Spleen (tissue), 11 donors: Measurements from ENCODE around the gene C1GALT1C1. TPM values are rescaled to one million over a fixed set of nuclear protein-coding genes. Genes with fewer than 3 reads are reported as not detected.
"Not testable (repeated sequence)": the region's sequence is repeated elsewhere in the genome, so short reads cannot be mapped to it uniquely, and the experiment has no call there.

Experiments used
- DNase-seq: peaks from one replicate; pipeline ENCODE4 v3.0.0-alpha.2; 2020
- H3K27ac ChIP-seq, 8 donors: fragments of 200-600 bp; sonication (generic) in 7 of 8; 1 replicate in 4 of 8; 2 replicates in 4 of 8; pipeline versions ENCODE4 v1.5.0 to v1.8.0; 2016 to 2021; ENCODE audit warnings: inconsistent platforms in 4 of 8, mild to moderate bottlenecking in 4 of 8, moderate library complexity in 1 of 8
- H3K27me3 ChIP-seq, 7 donors: fragments of 200-600 bp; sonication (generic) in 6 of 7; replicated peaks in 1 of 7; 1 replicate in 4 of 7; 2 replicates in 3 of 7; pipeline versions ENCODE4 v1.5.0 to v1.8.0; 2016 to 2021; ENCODE audit warnings: inconsistent platforms in 3 of 7, mild to moderate bottlenecking in 1 of 7
- H3K36me3 ChIP-seq, 6 donors: fragments of 200-600 bp; sonication (generic) in 5 of 6; 1 replicate in 4 of 6; 2 replicates in 2 of 6; pipeline versions ENCODE4 v1.5.0 to v1.8.0; 2016 to 2021; ENCODE audit warnings: inconsistent platforms in 2 of 6
- H3K4me1 ChIP-seq, 6 donors: fragments of 200-600 bp; sonication (generic) in 5 of 6; 1 replicate in 3 of 6; 2 replicates in 3 of 6; pipeline versions ENCODE4 v1.5.0 to v1.8.0; 2016 to 2021; ENCODE audit warnings: inconsistent platforms in 3 of 6
- H3K4me3 ChIP-seq, 8 donors: fragments of 200-600 bp; sonication (generic) in 7 of 8; 1 replicate in 4 of 8; 2 replicates in 4 of 8; pipeline versions ENCODE4 v1.5.0 to v1.8.0; 2016 to 2021; ENCODE audit warnings: inconsistent platforms in 4 of 8, mild to moderate bottlenecking in 4 of 8, moderate library complexity in 2 of 8
- H3K9me3 ChIP-seq, 8 donors: fragments of 200-600 bp; sonication (generic) in 7 of 8; 1 replicate in 4 of 8; 2 replicates in 4 of 8; pipeline versions ENCODE4 v1.5.0 to v1.8.0; 2016 to 2021; ENCODE audit warnings: inconsistent platforms in 4 of 8
- POLR2A ChIP-seq, 3 donors: fragments of 450-650 bp; IDR thresholded peaks; one replicate each; pipeline ENCODE4 v1.5.1; 2017; ENCODE audit warnings: antibody characterized with exemption in 3 of 3, mild to moderate bottlenecking in 1 of 3
- POLR2AphosphoS5 ChIP-seq, 3 donors: sonication (generic); formaldehyde crosslinking; IDR thresholded peaks; one replicate each; pipeline ENCODE4 v1.5.1; 2017; ENCODE audit warnings: antibody characterized with exemption in 3 of 3
- WGBS, 5 donors: extraction: QIAGEN DNeasy Blood & Tissue Kit in 3 of 5; methylation state at CpG; one replicate each; pipeline versions ENCODE4 v1.1.5 to v1.1.7; 2013 to 2018; 5-methylcytosine and 5-hydroxymethylcytosine counted together
- intact Hi-C: fragments of 100-400 bp; cut with DNase I; formaldehyde crosslinking; loops from one replicate; pipeline ENCODE4 v1.15.0; 2023; ENCODE audit warnings: low total_unique reads
- polyA plus RNA-seq, 3 donors: library from polyadenylated mRNA; stranded (reverse); fragments of 200-250 nt; gene quantifications; one replicate each; pipeline ENCODE4 v1.2.1, GENCODE V29; 2013
- total RNA-seq, 7 donors: library from RNA; depleted of rRNA in 3 of 7; stranded (reverse); fragments of >200 nt in 3 of 7; fragmentation: NEBNext Ultra II Directional in 4 of 7; extraction: Animal tissue kit (Norgen Biotek cat#: 25700) in 4 of 7; gene quantifications; one replicate each; pipeline versions ENCODE4 v1.1.0 to v1.2.1, GENCODE V29; 2016 to 2021
- TF ChIP-seq, protein P1 (sequence below), 11 experiments: fragments of 200-600 bp in 7 of 11; fragments of 450-650 bp in 4 of 11; sonication (generic) in 4 of 11; IDR thresholded peaks in 8 of 11; conservative IDR thresholded peaks in 3 of 11; 1 replicate in 7 of 11; 2 replicates in 4 of 11; pipeline versions ENCODE4 v1.4.0 to v1.8.0; 2016 to 2021; ENCODE audit warnings: antibody characterized with exemption in 11 of 11, inconsistent platforms in 4 of 11, mild to moderate bottlenecking in 1 of 11
- donor health status: healthy with polysubstance abuse.
- donor health status: DM: no; HTN: no; CAD: no; lungs with moderate emphysema.
- donor health status: DM: no; HTN: no; CAD: no.
- donor health status: Bipolar disorder and iron deficiency.
- donor health status: healthy.
- donor health status: DM: no; HTN: no; CAD: no.
- donor health status: DM: yes; HTN: yes; CAD: no.

The C1GALT1C1 gene
- total and polyA plus RNA-seq, 10 donors, result 7.0 to 29.7 (median 16.4) TPM

DNA sequence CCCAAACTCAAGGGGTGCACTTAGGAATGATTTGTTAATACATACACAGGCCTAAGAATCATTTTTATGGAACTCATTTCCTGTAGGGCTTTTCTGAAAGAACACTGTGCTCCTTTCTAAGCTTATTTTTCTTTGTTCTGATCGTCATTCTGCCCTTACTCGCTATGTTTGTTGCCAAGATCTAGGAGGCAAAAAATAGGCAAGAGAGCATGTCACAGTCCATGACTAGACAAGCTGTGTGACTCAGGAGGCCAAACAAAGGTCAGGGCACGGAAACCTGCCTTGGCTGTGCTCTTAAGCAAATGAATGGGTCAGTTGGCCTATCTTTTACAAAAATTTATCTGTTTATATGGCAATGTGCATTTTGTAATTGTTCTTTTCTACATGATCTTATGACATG lies 42.5 kb upstream of the C1GALT1C1 start:
- Histone ChIP-seq H3K27me3 (no peaks in the 10 kb centered on the region), H3K36me3 (no peaks in the 10 kb centered on the region), H3K9me3 (peaks cover 0 to 6% (median 0%) of the 10 kb centered on the region in 8 donors), H3K4me1 (no peaks in the 10 kb centered on the region), H3K4me3 (no peak overlapping the region), H3K27ac (no peak overlapping the region)
- WGBS, 5 donors, result 60 to 94% (median 80%) methylated on average over 3 of the region's 3 CpGs
- TF ChIP-seq, protein P1, sequence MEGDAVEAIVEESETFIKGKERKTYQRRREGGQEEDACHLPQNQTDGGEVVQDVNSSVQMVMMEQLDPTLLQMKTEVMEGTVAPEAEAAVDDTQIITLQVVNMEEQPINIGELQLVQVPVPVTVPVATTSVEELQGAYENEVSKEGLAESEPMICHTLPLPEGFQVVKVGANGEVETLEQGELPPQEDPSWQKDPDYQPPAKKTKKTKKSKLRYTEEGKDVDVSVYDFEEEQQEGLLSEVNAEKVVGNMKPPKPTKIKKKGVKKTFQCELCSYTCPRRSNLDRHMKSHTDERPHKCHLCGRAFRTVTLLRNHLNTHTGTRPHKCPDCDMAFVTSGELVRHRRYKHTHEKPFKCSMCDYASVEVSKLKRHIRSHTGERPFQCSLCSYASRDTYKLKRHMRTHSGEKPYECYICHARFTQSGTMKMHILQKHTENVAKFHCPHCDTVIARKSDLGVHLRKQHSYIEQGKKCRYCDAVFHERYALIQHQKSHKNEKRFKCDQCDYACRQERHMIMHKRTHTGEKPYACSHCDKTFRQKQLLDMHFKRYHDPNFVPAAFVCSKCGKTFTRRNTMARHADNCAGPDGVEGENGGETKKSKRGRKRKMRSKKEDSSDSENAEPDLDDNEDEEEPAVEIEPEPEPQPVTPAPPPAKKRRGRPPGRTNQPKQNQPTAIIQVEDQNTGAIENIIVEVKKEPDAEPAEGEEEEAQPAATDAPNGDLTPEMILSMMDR (IDR thresholded peaks at IDR 0.05 in 8 of 11, conservative IDR thresholded peaks at IDR 0.05 in 3 of 11), result no peak
- TF ChIP-seq POLR2AphosphoS5 (IDR thresholded peaks at IDR 0.05), result no peak
- no peak for TF ChIP-seq POLR2A (IDR thresholded peaks at IDR 0.05)
- intact Hi-C loops, result loop anchor here (10.0 kb wide), 1 partner anchor 168 kb away; no protein-coding TSS in a partner anchor
- DNase-seq, result no peak

GRCh38 chrX:120671963-120672362 lies 42.1 kb upstream of the C1GALT1C1 start:
- H3K27ac ChIP-seq, result no peak overlapping the region
- no peaks in the 10 kb centered on the region for H3K36me3 ChIP-seq
- H3K9me3 ChIP-seq, result peaks cover 0 to 5% (median 0%) of the 10 kb centered on the region in 8 donors
- no peak overlapping the region for H3K4me3 ChIP-seq
- DNase-seq, result no peak
- intact Hi-C loops, result loop anchor here (10.0 kb wide), 1 partner anchor 167 kb away; no protein-coding TSS in a partner anchor
- no peak for TF ChIP-seq POLR2A (IDR thresholded peaks at IDR 0.05)
- no peak for TF ChIP-seq POLR2AphosphoS5 (IDR thresholded peaks at IDR 0.05)
- TF ChIP-seq, protein P1 (IDR thresholded peaks at IDR 0.05 in 8 of 11, conservative IDR thresholded peaks at IDR 0.05 in 3 of 11), result no peak
- H3K27me3 ChIP-seq, result no peaks in the 10 kb centered on the region
- no peaks in the 10 kb centered on the region for H3K4me1 ChIP-seq

DNA sequence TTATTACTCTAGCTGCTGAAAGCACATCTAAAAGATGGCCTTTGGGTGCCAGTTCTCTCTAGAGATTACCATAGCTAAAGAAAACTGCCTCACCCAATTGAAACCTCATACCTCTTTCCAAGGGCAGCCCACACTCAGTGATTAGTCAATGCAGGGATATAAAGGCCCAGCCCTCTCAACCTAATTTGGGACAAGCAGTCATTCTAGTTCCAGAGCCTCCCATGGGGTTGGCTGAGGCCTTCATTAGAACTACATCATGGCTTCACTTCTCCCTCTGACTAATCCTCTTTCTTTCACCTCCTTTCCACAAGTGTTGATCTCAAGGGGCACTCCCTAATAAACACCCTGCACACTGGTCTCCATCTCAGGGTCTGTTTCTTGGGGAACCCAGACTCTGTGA lies 38.5 kb upstream of the C1GALT1C1 start:
- H3K27me3 ChIP-seq, result no peaks in the 10 kb centered on the region
- TF ChIP-seq, protein P1 (IDR thresholded peaks at IDR 0.05 in 8 of 11, conservative IDR thresholded peaks at IDR 0.05 in 3 of 11), result no peak
- TF ChIP-seq POLR2A (IDR thresholded peaks at IDR 0.05) (no peak), POLR2AphosphoS5 (IDR thresholded peaks at IDR 0.05) (no peak)
- intact Hi-C loops, result no loop called here
- no peaks in the 10 kb centered on the region for H3K36me3 ChIP-seq
- no peaks in the 10 kb centered on the region for H3K4me1 ChIP-seq
- H3K9me3 ChIP-seq, result no peaks in the 10 kb centered on the region
- DNase-seq, result no peak
- H3K4me3 ChIP-seq, result no peak overlapping the region
- H3K27ac ChIP-seq, result no peak overlapping the region

- H3K36me3 ChIP-seq, H3K27ac ChIP-seq, H3K4me3 ChIP-seq, intact Hi-C loops, H3K4me1 ChIP-seq, H3K27me3 ChIP-seq, DNase-seq, H3K9me3 ChIP-seq: not testable (repeated sequence)
- WGBS, 5 donors, result 82 to 99% (median 89%) methylated on average over 4 of the region's 4 CpGs
These were observed 34.7 kb upstream of the C1GALT1C1 start for GRCh38 chrX:120664535-120664934.

DNA sequence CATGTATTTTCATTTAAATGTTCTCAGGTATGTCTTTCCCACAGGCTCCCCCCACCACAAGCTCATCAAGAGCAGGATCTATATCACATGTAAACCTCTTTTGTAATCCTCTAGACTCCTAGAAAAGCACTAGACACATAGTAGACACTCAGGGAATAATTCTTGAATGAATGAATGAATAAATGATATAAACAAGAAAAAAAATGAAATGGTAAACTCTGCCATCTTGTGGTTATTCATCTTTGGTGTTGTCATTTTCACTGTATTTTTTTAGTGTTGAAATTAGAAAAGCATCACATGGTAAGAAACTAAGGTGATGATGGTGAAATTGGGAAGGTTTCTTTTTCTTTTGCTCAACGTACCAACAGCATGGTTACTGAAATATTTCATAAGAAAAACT lies 34.2 kb upstream of the C1GALT1C1 start:
- Histone ChIP-seq H3K36me3 (no peaks in the 10 kb centered on the region), H3K4me3 (no peak overlapping the region), H3K27ac (no peak overlapping the region), H3K9me3 (no peaks in the 10 kb centered on the region), H3K4me1 (no peaks in the 10 kb centered on the region), H3K27me3 (no peaks in the 10 kb centered on the region)
- intact Hi-C loops, result no loop called here
- DNase-seq, result no peak
- TF ChIP-seq, protein P1 (IDR thresholded peaks at IDR 0.05 in 8 of 11, conservative IDR thresholded peaks at IDR 0.05 in 3 of 11), result peak in 7 of 11 experiments; percentile 12 to 34 (median 19)
- no peak for TF ChIP-seq POLR2AphosphoS5 (IDR thresholded peaks at IDR 0.05)
- TF ChIP-seq POLR2A (IDR thresholded peaks at IDR 0.05), result no peak
- WGBS, 5 donors, result 14 to 31% (median 23%) methylated on average over 1 of the region's 1 CpG
